Endothelial cell of umbilical vein (primary cell): ENCODE data around the gene DSG2. TPM values are rescaled to one million over a fixed set of nuclear protein-coding genes. Genes with fewer than 3 reads are reported as not detected.

Source experiments
- BruUV-seq: library from RNA; stranded (reverse); fragments of 400-500 nt; replicated peaks from 2 replicates; lab custom pipeline; 2021; lab: Mats Ljungman, UMichigan
- CTCF ChIA-PET: fragments of 300-600, 350-600 bp; sonication (Branson Sonifier 250); formaldehyde crosslinking; loops from one replicate; lab custom pipeline; 2021; ENCODE audit warnings: antibody characterized with exemption, inconsistent platforms; lab: Charles Lee
- POLR2A ChIA-PET: fragments of 300-600, 350-600 bp; sonication (Branson Sonifier 250); formaldehyde crosslinking; loops from one replicate; lab custom pipeline; 2021; ENCODE audit warnings: antibody characterized with exemption, inconsistent platforms; lab: Charles Lee
- DNase-seq: peaks from one replicate; pipeline ENCODE4 v3.0.0-alpha.2; 2011; ENCODE audit warnings: low read depth, low spot score
- FAIRE-seq: peaks from 2 replicates; lab custom pipeline; 2011; peaks lifted over from hg19 to GRCh38; lab: Jason Lieb, UNC
- H2AFZ ChIP-seq: 2 replicates; pipeline ENCODE4 v1.6.0; 2012; ENCODE audit warnings: low read depth, low read length, control low read depth, inconsistent platforms
- H3K27ac ChIP-seq: 2 replicates; pipeline ENCODE4 v1.5.1; 2011; ENCODE audit warnings: low read depth, mild to moderate bottlenecking, control low read depth, low read length, moderate library complexity; ENCODE audit not compliant: insufficient read depth
- H3K27me3 ChIP-seq, 2 experiments: 2 replicates each; pipeline versions ENCODE4 v1.6.0 to v1.6.1; 2011; ENCODE audit warnings: low read length in 2 of 2, mixed read lengths in 1 of 2; ENCODE audit not compliant: control insufficient read depth in 2 of 2, insufficient read depth in 2 of 2
- H3K36me3 ChIP-seq, 2 experiments: 2 replicates in 1 of 2; 3 replicates in 1 of 2; pipeline ENCODE4 v1.5.1; 2011; ENCODE audit warnings: low read length in 2 of 2, mild to moderate bottlenecking in 1 of 2, moderate library complexity in 1 of 2; ENCODE audit not compliant: control insufficient read depth in 2 of 2, insufficient read depth in 2 of 2; ENCODE audit errors: extremely low read depth in 1 of 2
- H3K4me1 ChIP-seq: 3 replicates; pipeline ENCODE4 v1.5.1; 2011; ENCODE audit warnings: mild to moderate bottlenecking, low read length; ENCODE audit not compliant: control insufficient read depth, insufficient read depth; ENCODE audit errors: extremely low read depth
- H3K4me2 ChIP-seq: 2 replicates; pipeline ENCODE4 v1.6.1; 2011; ENCODE audit warnings: low read length, control low read depth, mixed read lengths; ENCODE audit not compliant: insufficient read depth
- H3K4me3 ChIP-seq, 3 experiments: fragments of 200-600 bp in 1 of 3; sonication (generic), shearing (Covaris generic) in 1 of 3; replicated peaks in 1 of 3; 2 replicates each; pipeline ENCODE4 v1.5.1; 2011 to 2016; ENCODE audit warnings: control low read depth in 3 of 3, low read length in 3 of 3, mild to moderate bottlenecking in 2 of 3, inconsistent platforms in 1 of 3, low read depth in 1 of 3, moderate library complexity in 1 of 3; ENCODE audit not compliant: insufficient read depth in 1 of 3
- H3K79me2 ChIP-seq: 2 replicates; pipeline ENCODE4 v1.6.0; 2012; ENCODE audit warnings: low read length, inconsistent platforms; ENCODE audit not compliant: control insufficient read depth, insufficient read depth
- H3K9ac ChIP-seq: replicated peaks from 2 replicates; pipeline ENCODE3; 2011; ENCODE audit warnings: low read length, control low read depth; ENCODE audit not compliant: insufficient read depth; ENCODE audit errors: extremely low read depth
- H3K9me1 ChIP-seq: replicated peaks from 3 replicates; pipeline ENCODE4 v1.6.0; 2011; ENCODE audit warnings: mild to moderate bottlenecking, low read length; ENCODE audit not compliant: control insufficient read depth, insufficient read depth; ENCODE audit errors: extremely low read depth
- H3K9me3 ChIP-seq: replicated peaks from 2 replicates; pipeline ENCODE4 v1.5.1; 2012; ENCODE audit warnings: low read length, inconsistent platforms; ENCODE audit not compliant: control insufficient read depth, insufficient read depth
- H4K20me1 ChIP-seq: replicated peaks from 2 replicates; pipeline ENCODE3; 2011; ENCODE audit warnings: mild to moderate bottlenecking, low read length; ENCODE audit not compliant: control insufficient read depth, insufficient read depth; ENCODE audit errors: extremely low read depth
- FOS ChIP-seq: IDR thresholded peaks from 2 replicates; pipeline ENCODE4 v1.6.1; 2011; ENCODE audit warnings: mild to moderate bottlenecking, low read length, moderate library complexity, borderline replicate concordance; ENCODE audit not compliant: insufficient read depth
- GATA2 ChIP-seq: IDR thresholded peaks from 2 replicates; pipeline ENCODE4 v1.7.0; 2011; ENCODE audit warnings: low read depth, mild to moderate bottlenecking, moderate library complexity, mixed read lengths, low read length; ENCODE audit not compliant: insufficient read length, insufficient read depth
- JUN ChIP-seq: IDR thresholded peaks from 2 replicates; pipeline ENCODE4 v1.6.1; 2011; ENCODE audit warnings: borderline replicate concordance, low read depth; ENCODE audit not compliant: insufficient read length, insufficient read depth
- MYC ChIP-seq: IDR thresholded peaks from one replicate; pipeline ENCODE4 v1.6.1; 2011; ENCODE audit warnings: mild to moderate bottlenecking, low read depth, low read length
- POLR2A ChIP-seq: IDR thresholded peaks from 2 replicates; pipeline ENCODE4 v1.6.1; 2012; ENCODE audit warnings: low read depth, mild to moderate bottlenecking, control low read depth, low read length
- dilution Hi-C: fragments of 300-500 bp; cut with MboI; formaldehyde crosslinking; loops from one replicate; pipeline ENCODE4 v1.15.0; 2019; ENCODE audit warnings: low sequenced_read_pairs; ENCODE audit not compliant: extremely low pct_ligation_motif_present
- intact Hi-C: fragments of 100-400 bp; cut with micrococcal nuclease; formaldehyde crosslinking; loops from one replicate; pipeline ENCODE4 v1.10.0; 2022
- polyA plus RNA-seq, 4 experiments: library from polyadenylated mRNA; depleted of rRNA in 3 of 4; stranded (reverse) in 3 of 4; unstranded in 1 of 4; fragments of >200 nt; gene quantifications; 2 replicates each; pipeline versions ENCODE4 v1.2.1 to v1.2.3, GENCODE V29; 2011 to 2012; ENCODE audit warnings: missing spikeins in 1 of 4
- total RNA-seq: library from RNA; stranded (reverse); gene quantifications from 2 replicates; pipeline ENCODE4 v1.2.3, GENCODE V29; 2021
- TF ChIP-seq, protein P1 (sequence below), 2 donors: IDR thresholded peaks; 1 replicate in 1 of 2; 2 replicates in 1 of 2; pipeline ENCODE4 v1.5.1; 2011; ENCODE audit warnings: low read length in 2 of 2, mild to moderate bottlenecking in 2 of 2, moderate library complexity in 2 of 2, control low read depth in 1 of 2, inconsistent platforms in 1 of 2, low read depth in 1 of 2; ENCODE audit not compliant: insufficient read depth in 1 of 2; ENCODE audit errors: extremely low read depth in 1 of 2
- TF ChIP-seq, protein P2 (sequence below): IDR thresholded peaks from 2 replicates; pipeline ENCODE4 v1.6.1; 2011; ENCODE audit not compliant: insufficient read depth, insufficient read length

DSG2 gene
- total and polyA plus RNA-seq, 2 donors (not counting 3 experiments of a cell fraction or from before 2014, with no cell fraction given), result 0.04 TPM

- DNase-seq (no peak), FAIRE-seq (no peak)
- intact Hi-C loops, result no loop called here
- no peaks in the 10 kb centered on the region for H3K9me3 ChIP-seq
- no peaks in the 10 kb centered on the region for H4K20me1 ChIP-seq
- no peaks in the 10 kb centered on the region for H3K27me3 ChIP-seq
- H3K9ac ChIP-seq, result no peak overlapping the region
- no TSS peak for BruUV-seq
- H3K4me2 ChIP-seq, result no peak overlapping the region
- H3K36me3 ChIP-seq, result no peaks in the 10 kb centered on the region
- no peaks in the 10 kb centered on the region for H3K79me2 ChIP-seq
- H3K4me1 ChIP-seq, result no peaks in the 10 kb centered on the region
- POLR2A ChIA-PET, result no interaction called here
- no peak overlapping the region for H2AFZ ChIP-seq
- H3K4me3 ChIP-seq, result no peak overlapping the region
- H3K9me1 ChIP-seq, result no peaks in the 10 kb centered on the region
- dilution Hi-C loops, result no loop called here
- TF ChIP-seq GATA2, result no peak
- TF ChIP-seq, protein P1, sequence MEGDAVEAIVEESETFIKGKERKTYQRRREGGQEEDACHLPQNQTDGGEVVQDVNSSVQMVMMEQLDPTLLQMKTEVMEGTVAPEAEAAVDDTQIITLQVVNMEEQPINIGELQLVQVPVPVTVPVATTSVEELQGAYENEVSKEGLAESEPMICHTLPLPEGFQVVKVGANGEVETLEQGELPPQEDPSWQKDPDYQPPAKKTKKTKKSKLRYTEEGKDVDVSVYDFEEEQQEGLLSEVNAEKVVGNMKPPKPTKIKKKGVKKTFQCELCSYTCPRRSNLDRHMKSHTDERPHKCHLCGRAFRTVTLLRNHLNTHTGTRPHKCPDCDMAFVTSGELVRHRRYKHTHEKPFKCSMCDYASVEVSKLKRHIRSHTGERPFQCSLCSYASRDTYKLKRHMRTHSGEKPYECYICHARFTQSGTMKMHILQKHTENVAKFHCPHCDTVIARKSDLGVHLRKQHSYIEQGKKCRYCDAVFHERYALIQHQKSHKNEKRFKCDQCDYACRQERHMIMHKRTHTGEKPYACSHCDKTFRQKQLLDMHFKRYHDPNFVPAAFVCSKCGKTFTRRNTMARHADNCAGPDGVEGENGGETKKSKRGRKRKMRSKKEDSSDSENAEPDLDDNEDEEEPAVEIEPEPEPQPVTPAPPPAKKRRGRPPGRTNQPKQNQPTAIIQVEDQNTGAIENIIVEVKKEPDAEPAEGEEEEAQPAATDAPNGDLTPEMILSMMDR (IDR thresholded peaks at IDR 0.05; ENCODE audit: extremely low read depth in 1 of 2, insufficient read depth in 1 of 2, low read depth in 1 of 2, low read length in 2 of 2), result no peak
- CTCF ChIA-PET, result no interaction called here
- H3K27ac ChIP-seq, result no peak overlapping the region
Observed at GRCh38 chr18:31489311-31489710, 8.7 kb upstream of the DSG2 start.

- H3K4me1 ChIP-seq, result no peaks in the 10 kb centered on the region
- no peaks in the 10 kb centered on the region for H3K9me1 ChIP-seq
- intact Hi-C loops (no loop called here), dilution Hi-C loops (no loop called here)
- no peak overlapping the region for H2AFZ ChIP-seq
- H3K9ac ChIP-seq, result no peak overlapping the region
- H3K9me3 ChIP-seq, result no peaks in the 10 kb centered on the region
- no peaks in the 10 kb centered on the region for H3K27me3 ChIP-seq
- H3K4me3 ChIP-seq, result no peak overlapping the region
- no peak overlapping the region for H3K4me2 ChIP-seq
- FAIRE-seq (no peak), DNase-seq (no peak)
- H3K27ac ChIP-seq, result no peak overlapping the region
- no peaks in the 10 kb centered on the region for H4K20me1 ChIP-seq
- no peaks in the 10 kb centered on the region for H3K36me3 ChIP-seq
- CTCF ChIA-PET, result no interaction called here
- TF ChIP-seq FOS (no peak), POLR2A (no peak), JUN (no peak), MYC (no peak)
- TF ChIP-seq, protein P1 (IDR thresholded peaks at IDR 0.05; ENCODE audit: extremely low read depth in 1 of 2, insufficient read depth in 1 of 2, low read depth in 1 of 2, low read length in 2 of 2), result no peak
- TF ChIP-seq, protein P2, sequence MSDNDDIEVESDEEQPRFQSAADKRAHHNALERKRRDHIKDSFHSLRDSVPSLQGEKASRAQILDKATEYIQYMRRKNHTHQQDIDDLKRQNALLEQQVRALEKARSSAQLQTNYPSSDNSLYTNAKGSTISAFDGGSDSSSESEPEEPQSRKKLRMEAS, result no peak
- no peaks in the 10 kb centered on the region for H3K79me2 ChIP-seq
- POLR2A ChIA-PET, result no interaction called here
- no TSS peak for BruUV-seq
Observed at GRCh38 chr18:31490387-31490786, 7.6 kb upstream of the DSG2 start.
